ENCODE data around the gene IRF3.

The IRF3 gene

GRCh38 chr19:49676784-49677230 is 11.2 kb upstream of the IRF3 start:
- peak overlapping the region; percentile 68 to 99 (median 93) for H3K4me3 ChIP-seq
- H3K27ac ChIP-seq, result peak overlapping the region; percentile 81 to 98 (median 96)

- peak overlapping the region; percentile 79 to 98 (median 94) for H3K27ac ChIP-seq
- H3K4me3 ChIP-seq, result peak overlapping the region; percentile 4 to 33 (median 17)
Observed at GRCh38 chr19:49676136-49676783, 10.6 kb upstream of the IRF3 start.

GRCh38 chr19:49672131-49672919 is 6.7 kb upstream of the IRF3 start:
- H3K4me3 ChIP-seq, result no peak overlapping the region
- H3K27ac ChIP-seq, result peak overlapping the region in 3 of 21 experiments; percentile 44 to 47 (median 46)

GRCh38 chr19:49669516-49669915 is 3.9 kb upstream of the IRF3 start:
- Histone ChIP-seq H3K4me3 (no peak overlapping the region), H3K27ac (no peak overlapping the region)

- Histone ChIP-seq H3K4me3 (no peak overlapping the region), H3K27ac (no peak overlapping the region)
Observed at GRCh38 chr19:49667473-49667872, 1.8 kb upstream of the IRF3 start.

GRCh38 chr19:49666120-49666444 is 425 bp upstream of the IRF3 start:
- peak overlapping the region; percentile 47 to 87 (median 78) for H3K4me3 ChIP-seq
- H3K27ac ChIP-seq, result peak overlapping the region in 20 of 21 experiments; percentile 50 to 95 (median 84)

GRCh38 chr19:49665036-49665350 is 664 bp downstream of the IRF3 start:
- Histone ChIP-seq H3K4me3 (peak overlapping the region; percentile 47 to 87 (median 78)), H3K27ac (peak overlapping the region; percentile 58 to 95 (median 84))

- Histone ChIP-seq H3K27ac (peak overlapping the region; percentile 58 to 95 (median 84)), H3K4me3 (peak overlapping the region; percentile 47 to 87 (median 78))
Observed at GRCh38 chr19:49664171-49665035, 1.3 kb downstream of the IRF3 start.

- Histone ChIP-seq H3K27ac (peak overlapping the region in 15 of 21 experiments; percentile 11 to 95 (median 85)), H3K4me3 (peak overlapping the region in 2 of 7 experiments; percentile 84 to 87)
Observed at GRCh38 chr19:49663224-49663623, 2.4 kb downstream of the IRF3 start.

- Histone ChIP-seq H3K4me3 (no peak overlapping the region), H3K27ac (no peak overlapping the region)
Observed at GRCh38 chr19:49662011-49662410, 3.6 kb downstream of the IRF3 start.

GRCh38 chr19:49660338-49660961 is 5.2 kb downstream of the IRF3 start:
- Histone ChIP-seq H3K27ac (no peak overlapping the region), H3K4me3 (no peak overlapping the region)

- Histone ChIP-seq H3K27ac (peak overlapping the region in 1 of 21 experiments; percentile 35), H3K4me3 (no peak overlapping the region)
Observed at GRCh38 chr19:49658566-49659442, 6.9 kb downstream of the IRF3 start.

GRCh38 chr19:49658139-49658517 is 7.5 kb downstream of the IRF3 start:
- Histone ChIP-seq H3K4me3 (no peak overlapping the region), H3K27ac (peak overlapping the region in 1 of 21 experiments; percentile 35)

- Histone ChIP-seq H3K4me3 (no peak overlapping the region), H3K27ac (no peak overlapping the region)
Observed at GRCh38 chr19:49657493-49658138, 8.0 kb downstream of the IRF3 start.

GRCh38 chr19:49656456-49657109 is 9.1 kb downstream of the IRF3 start:
- no peak overlapping the region for H3K4me3 ChIP-seq

GRCh38 chr19:49655570-49656455 is 9.8 kb downstream of the IRF3 start:
- Histone ChIP-seq H3K4me3 (no peak overlapping the region), H3K27ac (no peak overlapping the region)

More at GRCh38 chr19:49656456-49657109, 9.1 kb downstream of the IRF3 start:
- no peak overlapping the region for H3K27ac ChIP-seq

GRCh38 chr19:49654581-49654980 is 11.1 kb downstream of the IRF3 start:
- no peak overlapping the region for H3K27ac ChIP-seq
- H3K4me3 ChIP-seq, result no peak overlapping the region
